ENCODE results near the gene MADD. TPM values are rescaled to one million over a fixed set of nuclear protein-coding genes. Genes with fewer than 3 reads are reported as not detected.
A peak's percentile ranks its signal among the peaks of the same experiment; 100 is the strongest.

Gene MADD
- total RNA-seq, 2 donors from 2014 or later: 22.8 to 41.2 TPM

DNA sequence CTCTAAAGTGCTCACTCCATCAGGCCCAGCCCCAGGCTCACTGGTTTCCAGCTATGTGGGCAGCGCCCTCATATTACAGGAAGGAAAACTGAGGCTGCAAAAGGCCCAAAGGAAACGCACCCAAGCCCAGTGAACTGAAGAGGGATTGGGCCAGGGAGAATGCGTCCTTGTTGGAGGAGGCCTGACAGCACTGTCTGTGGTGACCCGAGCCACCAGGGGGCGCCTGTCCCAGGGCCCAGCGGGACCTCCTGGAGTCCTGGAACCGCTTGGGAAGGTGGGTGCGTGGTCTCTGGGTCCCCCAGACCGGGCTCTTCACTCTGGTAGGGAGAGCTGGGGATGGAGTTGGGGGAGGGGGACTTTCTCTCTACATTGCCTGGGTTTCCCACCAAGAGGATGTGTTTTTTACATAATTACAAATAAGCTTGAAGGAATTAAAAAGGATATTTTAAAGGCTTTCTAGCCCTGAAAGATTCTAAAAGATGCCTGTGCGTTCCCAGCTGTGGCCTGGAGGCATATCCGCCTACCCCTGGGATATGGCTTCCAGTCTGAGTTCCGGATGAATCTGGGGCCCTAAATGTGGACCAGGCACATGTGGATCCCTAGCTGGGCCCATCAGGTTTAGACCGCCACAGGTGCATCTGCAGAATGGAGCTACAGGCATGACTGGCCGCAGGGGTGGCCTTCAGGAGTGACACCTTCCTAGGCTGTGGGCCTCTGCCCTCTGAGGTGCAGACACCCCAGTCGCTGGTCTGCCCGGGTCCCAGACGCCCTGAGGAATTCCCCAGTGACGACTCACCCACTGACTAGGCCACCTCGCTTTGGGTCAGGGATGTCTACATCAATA is 104.2 kb downstream of the MADD start:
- WGBS, 2 donors: 42 to 46% methylated on average over 7 to 19 of the region's 19 CpGs
- DNase-seq: peak; percentile 81 to 89 (median 83)
- Histone ChIP-seq H3K36me3 (replicated peaks in 1 of 2; ENCODE audit: insufficient read depth in 1 of 2, low read depth in 2 of 2) (no peaks in the 10 kb centered on the region), H3K4me3 (no peak overlapping the region), H3K27ac (no peak overlapping the region), H3K27me3 (no peaks in the 10 kb centered on the region), H3K4me1 (no peaks in the 10 kb centered on the region), H3K9me3 (no peaks in the 10 kb centered on the region)
- intact Hi-C loops (cut with DNase I): no loop called here
- peak; percentile 89 for ATAC-seq
- TF ChIP-seq, protein P1, sequence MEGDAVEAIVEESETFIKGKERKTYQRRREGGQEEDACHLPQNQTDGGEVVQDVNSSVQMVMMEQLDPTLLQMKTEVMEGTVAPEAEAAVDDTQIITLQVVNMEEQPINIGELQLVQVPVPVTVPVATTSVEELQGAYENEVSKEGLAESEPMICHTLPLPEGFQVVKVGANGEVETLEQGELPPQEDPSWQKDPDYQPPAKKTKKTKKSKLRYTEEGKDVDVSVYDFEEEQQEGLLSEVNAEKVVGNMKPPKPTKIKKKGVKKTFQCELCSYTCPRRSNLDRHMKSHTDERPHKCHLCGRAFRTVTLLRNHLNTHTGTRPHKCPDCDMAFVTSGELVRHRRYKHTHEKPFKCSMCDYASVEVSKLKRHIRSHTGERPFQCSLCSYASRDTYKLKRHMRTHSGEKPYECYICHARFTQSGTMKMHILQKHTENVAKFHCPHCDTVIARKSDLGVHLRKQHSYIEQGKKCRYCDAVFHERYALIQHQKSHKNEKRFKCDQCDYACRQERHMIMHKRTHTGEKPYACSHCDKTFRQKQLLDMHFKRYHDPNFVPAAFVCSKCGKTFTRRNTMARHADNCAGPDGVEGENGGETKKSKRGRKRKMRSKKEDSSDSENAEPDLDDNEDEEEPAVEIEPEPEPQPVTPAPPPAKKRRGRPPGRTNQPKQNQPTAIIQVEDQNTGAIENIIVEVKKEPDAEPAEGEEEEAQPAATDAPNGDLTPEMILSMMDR (IDR thresholded peaks at IDR 0.05): peak; percentile 87 to 91 (median 88)
- no peak for TF ChIP-seq POLR2A (IDR thresholded peaks at IDR 0.05)

DNA sequence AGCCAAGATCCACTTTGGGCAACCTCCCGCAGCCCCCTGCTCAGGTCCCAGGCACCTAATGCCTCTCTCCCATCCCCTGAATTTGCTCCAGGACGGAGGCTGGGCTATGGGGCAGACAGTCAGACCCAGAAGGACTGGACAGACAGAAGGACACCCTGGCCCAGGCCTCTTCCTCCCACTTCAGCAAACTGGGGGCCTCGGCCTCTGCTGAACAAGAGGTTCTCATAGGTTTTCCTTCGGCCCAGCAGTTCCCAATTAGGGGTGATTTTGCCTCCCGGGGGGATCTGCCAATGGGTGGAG is 104.7 kb downstream of the MADD start:
- H3K4me3 ChIP-seq: no peak overlapping the region
- TF ChIP-seq, protein P1 (IDR thresholded peaks at IDR 0.05): no peak
- intact Hi-C loops (cut with DNase I): loop anchor here (5.0 kb wide), 1 partner anchor 78 kb away; no protein-coding TSS in a partner anchor

GRCh38 chr11:47375020-47375419 is 105.1 kb downstream of the MADD start:
- H3K27ac ChIP-seq: no peak overlapping the region
- no peak for DNase-seq
- no peak overlapping the region for H3K4me3 ChIP-seq
- intact Hi-C loops (cut with DNase I): loop anchor here (5.0 kb wide), 1 partner anchor 77 kb away; no protein-coding TSS in a partner anchor
- no peaks in the 10 kb centered on the region for H3K9me3 ChIP-seq
- TF ChIP-seq, protein P1 (IDR thresholded peaks at IDR 0.05): no peak
- TF ChIP-seq POLR2A (IDR thresholded peaks at IDR 0.05): no peak
- ATAC-seq: no peak
- H3K27me3 ChIP-seq: no peaks in the 10 kb centered on the region
- H3K4me1 ChIP-seq: no peaks in the 10 kb centered on the region
- H3K36me3 ChIP-seq (replicated peaks in 1 of 2; ENCODE audit: insufficient read depth in 1 of 2, low read depth in 2 of 2): no peaks in the 10 kb centered on the region
- WGBS, 2 donors: 58 to 69% methylated on average over 7 to 8 of the region's 8 CpGs

More for the DNA sequence above, 104.7 kb downstream of the MADD start:
- no peak overlapping the region for H3K27ac ChIP-seq
- H3K4me1 ChIP-seq: no peaks in the 10 kb centered on the region
- DNase-seq: no peak
- 58 to 83% methylated on average over 1 to 5 of the region's 5 CpGs for WGBS, 2 donors
- no peaks in the 10 kb centered on the region for H3K27me3 ChIP-seq
- no peak for ATAC-seq
- no peaks in the 10 kb centered on the region for H3K9me3 ChIP-seq
- no peaks in the 10 kb centered on the region for H3K36me3 ChIP-seq (replicated peaks in 1 of 2; ENCODE audit: insufficient read depth in 1 of 2, low read depth in 2 of 2)

GRCh38 chr11:47375546-47376085 is 105.7 kb downstream of the MADD start:
- DNase-seq (no peak), ATAC-seq (no peak)
- Histone ChIP-seq H3K27ac (no peak overlapping the region), H3K27me3 (no peaks in the 10 kb centered on the region), H3K4me3 (no peak overlapping the region), H3K4me1 (no peaks in the 10 kb centered on the region), H3K36me3 (replicated peaks in 1 of 2; ENCODE audit: insufficient read depth in 1 of 2, low read depth in 2 of 2) (no peaks in the 10 kb centered on the region), H3K9me3 (no peaks in the 10 kb centered on the region)
- 76 to 83% methylated on average over 5 to 13 of the region's 13 CpGs for WGBS, 2 donors
- TF ChIP-seq, protein P1 (IDR thresholded peaks at IDR 0.05): no peak
- no peak for TF ChIP-seq POLR2A (IDR thresholded peaks at IDR 0.05)
- intact Hi-C loops (cut with DNase I): loop anchor here (5.0 kb wide), 1 partner anchor 77 kb away; no protein-coding TSS in a partner anchor
